Measurements from ENCODE around the gene INPP4A.

- TF ChIP-seq EP300 (IDR thresholded peaks at IDR 0.05) (no peak), CTCF (IDR thresholded peaks at IDR 0.05) (no peak)
These were observed 98.6 kb downstream of the INPP4A start for GRCh38 chr2:98543214-98543613.
